ENCODE measurements around the gene FUS.
"Not testable (repeated sequence)": the region's sequence is repeated elsewhere in the genome, so short reads cannot be mapped to it uniquely, and the experiment has no call there.

- TF ChIP-seq CTCF (conservative IDR thresholded peaks at IDR 0.05; ENCODE audit: low read depth, low read length); EZH2 (IDR thresholded peaks at IDR 0.05; ENCODE audit: borderline replicate concordance, low read depth, low read length, poor library complexity, severe bottlenecking): not testable (repeated sequence)
These were observed 29.0 kb upstream of the FUS start for GRCh38 chr16:31150976-31151375.

All from A673 (cell line).